ENCODE measurements around the gene KCNG4.

KCNG4 gene

DNA sequence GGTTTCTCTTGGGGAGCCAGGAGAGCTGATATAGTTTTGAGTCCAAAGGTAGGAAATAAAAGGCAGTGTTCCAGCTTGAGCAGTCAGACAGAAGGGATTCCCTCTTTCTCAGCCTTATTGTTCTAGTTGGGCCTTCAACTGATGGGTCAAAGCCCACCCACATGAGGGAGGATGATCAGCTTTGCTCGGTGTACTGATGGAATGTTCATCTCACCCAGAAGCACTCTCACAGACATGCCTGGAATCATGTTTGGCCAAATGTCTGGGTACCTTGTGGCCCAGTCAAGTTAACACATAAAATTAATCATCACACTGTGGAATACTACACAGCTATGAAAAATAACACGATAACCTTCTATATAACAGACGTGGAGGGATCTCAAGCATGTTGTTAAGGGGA is 23.1 kb upstream of the KCNG4 start:
- no peak for DNase-seq

DNA sequence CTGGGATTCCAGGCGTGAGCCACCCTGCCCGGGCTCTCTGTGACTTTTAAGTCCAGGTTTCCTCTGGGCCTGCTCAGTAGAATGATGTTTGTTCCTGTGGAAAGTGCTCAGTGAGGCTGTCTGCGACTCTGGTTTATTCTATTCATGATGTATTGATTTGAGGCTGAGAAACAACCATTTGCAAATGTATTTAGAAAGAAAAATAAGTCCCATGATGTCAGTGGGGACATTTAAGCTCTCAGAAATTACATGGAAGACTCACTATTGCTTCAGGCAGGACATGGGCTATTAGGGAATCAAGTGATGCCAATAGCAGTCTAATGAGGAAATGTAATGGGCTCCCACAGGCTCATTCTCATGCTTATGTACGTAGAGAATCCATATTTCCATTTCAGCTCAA is 22.2 kb upstream of the KCNG4 start:
- no peak for DNase-seq

DNA sequence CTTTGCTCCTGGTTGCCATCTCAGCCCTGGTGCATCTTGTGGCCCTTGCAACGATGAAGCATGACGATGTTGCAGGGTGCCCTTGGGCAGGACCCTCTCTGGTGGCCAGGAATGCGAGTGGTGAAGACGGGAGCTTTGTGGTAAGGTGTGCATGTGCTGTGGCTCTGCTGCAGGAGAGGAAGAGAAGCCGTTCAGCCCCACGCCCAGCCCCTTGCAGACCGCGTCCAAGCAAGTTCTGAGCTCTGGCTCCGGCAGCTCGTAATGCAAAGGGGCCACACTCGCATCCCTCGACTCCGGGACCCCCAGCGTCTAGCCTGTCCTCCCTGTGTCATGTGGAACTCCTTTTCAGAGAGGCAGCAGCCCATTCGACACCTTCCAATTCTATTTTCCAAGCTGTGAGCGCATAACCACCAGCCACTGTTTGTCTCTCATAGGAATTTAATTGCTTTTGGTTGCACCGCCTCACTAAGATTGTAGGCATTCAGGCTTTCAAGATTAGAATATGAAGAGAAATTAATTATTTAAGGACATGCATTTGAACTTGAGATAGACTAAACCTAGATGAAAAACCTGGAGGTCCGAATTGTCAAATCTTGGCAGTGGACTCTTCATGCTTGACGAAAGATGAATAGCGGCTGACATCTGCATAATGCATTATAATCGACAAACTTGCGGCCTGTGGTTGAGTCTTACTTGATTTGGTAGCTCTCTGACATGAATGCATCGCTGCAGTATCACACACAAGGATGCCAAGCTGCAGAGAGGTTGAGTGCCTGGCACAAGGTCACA is 21.1 kb upstream of the KCNG4 start:
- DNase-seq = no peak

DNA sequence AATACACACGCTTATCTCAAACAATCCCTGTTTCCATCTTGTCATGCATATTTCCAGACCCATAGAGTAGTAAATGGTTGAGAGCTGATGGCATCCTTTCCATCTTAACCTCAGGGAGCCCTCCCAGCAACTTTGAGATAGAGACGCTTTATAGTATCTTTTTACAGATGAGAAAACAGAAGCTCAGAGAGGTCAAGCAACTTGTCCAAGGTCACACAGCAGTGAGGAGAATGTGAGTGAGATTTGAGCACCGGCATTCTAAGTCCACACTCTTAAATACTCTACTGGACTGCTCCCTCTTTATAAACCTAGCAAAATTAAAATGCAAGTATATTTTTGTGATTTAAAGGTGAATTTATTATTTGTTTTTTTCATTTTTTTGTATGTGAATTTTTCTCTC is 19.9 kb upstream of the KCNG4 start:
- DNase-seq = no peak

DNA sequence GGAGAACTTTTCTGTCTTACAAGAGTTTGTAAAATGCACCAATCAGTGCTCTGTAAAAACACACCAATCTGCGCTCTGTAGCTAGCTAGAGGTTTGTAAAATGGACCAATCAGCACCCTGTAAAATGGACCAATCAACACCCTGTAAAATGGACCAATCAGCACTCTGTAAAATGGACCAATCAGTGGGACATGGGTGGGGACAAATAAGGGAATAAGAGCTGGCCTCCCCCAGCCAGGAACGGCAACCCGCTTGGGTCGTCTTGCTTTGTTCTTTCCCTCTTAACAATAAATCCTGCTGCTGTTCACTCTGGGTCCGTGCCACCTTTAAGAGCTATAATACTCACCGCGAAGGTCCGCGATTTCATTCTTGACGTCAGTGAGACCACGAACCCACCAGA is 18.5 kb upstream of the KCNG4 start:
- no peak for DNase-seq

GRCh38 chr16:84255050-84255810 is 15.4 kb upstream of the KCNG4 start:
- DNase-seq = no peak

DNA sequence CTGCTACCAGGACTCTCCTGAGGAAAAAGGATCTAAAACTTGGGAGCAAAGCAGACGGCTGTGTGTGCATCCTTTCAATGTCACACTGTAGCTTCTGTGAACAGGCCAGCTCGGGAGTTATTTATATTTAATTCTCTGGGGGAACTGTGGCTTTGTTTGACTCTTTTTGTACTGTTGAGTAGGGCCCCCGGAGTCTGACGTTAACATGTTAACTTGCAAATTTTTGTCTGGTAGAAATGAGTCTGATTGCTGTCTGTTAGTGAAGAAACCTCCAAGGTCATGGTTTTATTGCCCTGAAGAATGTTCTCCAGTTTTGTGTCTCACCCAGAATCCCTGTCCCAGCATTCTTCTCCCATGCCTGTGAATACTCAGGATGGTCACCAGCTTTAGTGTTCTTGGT is 14.2 kb upstream of the KCNG4 start:
- no peak for DNase-seq

- no peak for DNase-seq
These were observed 13.4 kb upstream of the KCNG4 start for GRCh38 chr16:84253173-84253572.

DNA sequence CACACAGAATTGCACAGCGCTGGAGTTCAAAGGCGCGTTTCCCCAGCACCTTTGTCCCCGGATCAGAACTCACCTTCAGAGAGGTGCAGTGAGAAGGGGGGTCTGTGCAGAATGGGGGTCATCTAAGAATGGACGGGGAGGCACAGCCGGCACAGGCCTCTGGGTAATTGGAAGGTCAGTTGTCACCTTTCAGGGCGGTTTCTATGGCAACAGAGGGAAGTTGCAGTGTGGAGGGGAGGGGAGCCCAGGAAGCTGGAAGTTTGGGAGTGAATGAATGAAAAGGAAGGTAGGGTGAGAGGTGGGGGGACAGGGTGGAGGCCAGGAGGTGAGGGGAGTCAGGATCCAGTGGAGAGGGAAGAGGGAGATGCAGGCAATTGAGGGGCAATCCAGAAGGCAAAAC is 12.4 kb upstream of the KCNG4 start:
- DNase-seq = no peak

- no peak for DNase-seq
These were observed 8.0 kb upstream of the KCNG4 start for GRCh38 chr16:84247844-84248243.

- DNase-seq = no peak
These were observed 7.5 kb upstream of the KCNG4 start for GRCh38 chr16:84247331-84247730.

DNA sequence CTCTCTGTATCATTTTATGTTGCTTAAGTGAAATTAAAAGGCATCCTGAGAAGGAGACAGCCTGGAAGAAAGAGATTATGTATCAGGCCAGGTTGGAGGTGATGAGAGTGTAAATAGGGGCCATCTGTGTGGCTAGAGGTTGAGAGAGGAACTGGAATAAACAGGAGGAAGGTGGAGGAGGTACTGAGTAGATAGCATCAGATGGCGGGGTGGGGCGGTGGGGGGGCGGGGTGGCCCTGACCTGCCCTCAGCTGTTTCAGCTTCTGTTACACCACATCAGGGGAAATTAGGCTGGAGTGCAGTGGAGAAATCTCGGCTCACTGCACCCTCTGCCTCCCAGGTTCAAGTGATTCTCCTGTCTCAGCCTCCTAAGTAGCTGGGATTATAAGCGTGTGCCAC is 6.9 kb upstream of the KCNG4 start:
- DNase-seq = no peak

DNA sequence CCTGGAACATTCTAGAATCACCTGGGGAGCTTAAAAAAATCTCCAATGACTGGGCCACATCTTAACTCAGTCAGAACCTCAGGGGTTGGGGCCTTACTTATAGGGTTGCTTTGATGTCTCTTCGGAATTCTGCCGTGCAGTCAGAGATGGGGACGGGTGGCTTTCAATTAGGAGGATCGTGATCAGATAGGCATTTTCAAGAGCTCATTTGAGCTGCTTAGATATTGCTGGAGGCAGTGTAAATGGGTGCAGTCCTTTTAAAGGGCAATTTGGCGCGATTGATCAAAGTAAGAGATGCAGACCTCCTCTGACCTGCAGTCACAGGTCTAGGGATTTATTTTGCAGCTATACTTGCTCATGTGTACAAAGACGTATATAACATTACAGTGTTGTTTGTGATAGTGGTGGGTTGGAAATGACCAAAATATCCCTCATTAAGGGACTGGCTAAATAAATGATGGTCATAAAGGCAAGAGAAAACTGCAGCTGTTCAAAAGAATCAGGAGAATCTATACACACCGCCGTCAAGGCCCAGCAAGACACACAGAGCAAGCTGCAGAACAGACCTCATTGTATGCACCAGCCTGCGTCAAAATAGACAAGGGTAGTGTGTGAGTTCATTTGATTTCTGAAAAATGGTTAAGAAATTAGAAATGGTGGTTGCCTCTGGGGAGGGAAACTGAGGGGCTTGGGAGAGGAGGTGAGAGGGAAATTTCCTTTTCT is 6.3 kb upstream of the KCNG4 start:
- DNase-seq = no peak

DNA sequence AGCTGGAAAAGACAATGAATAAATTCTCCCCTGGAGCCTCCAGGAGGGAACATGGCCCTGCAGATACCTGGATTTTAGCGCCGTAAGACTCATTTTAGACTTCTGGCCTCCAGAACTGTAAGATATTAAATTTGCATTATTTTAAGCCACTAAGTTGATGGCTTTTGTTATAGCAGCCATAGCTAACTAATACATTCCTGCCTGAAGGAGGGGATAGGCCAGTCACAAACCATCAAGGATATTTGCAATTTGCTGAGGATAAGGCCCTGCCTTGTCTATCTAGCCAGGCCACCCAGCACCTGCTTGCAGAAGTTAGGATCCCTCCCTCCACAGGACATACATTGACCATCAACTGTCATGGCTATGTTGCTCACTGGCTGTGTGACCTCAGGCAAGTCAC is 4.9 kb upstream of the KCNG4 start:
- no peak for DNase-seq

GRCh38 chr16:84243732-84244131 is 3.9 kb upstream of the KCNG4 start:
- no peak for DNase-seq

DNA sequence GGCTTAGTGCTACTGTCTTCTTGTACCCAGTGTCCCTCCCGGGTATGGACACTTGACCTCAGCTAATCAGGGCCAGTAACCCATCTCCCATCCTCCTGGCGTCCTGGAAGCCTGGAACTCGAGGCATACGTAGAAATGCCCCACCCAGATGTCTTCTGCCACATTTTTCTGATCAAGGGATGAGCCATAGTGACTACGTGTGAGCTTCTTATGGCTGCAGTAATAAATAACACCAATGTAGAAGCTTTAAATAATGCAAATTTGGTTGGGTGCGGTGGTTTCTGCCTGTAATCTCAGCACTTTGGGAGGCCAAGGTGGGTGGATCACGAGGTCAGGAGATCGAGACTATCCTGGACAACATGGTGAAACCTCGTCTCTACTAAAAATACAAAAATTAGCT is 3.0 kb upstream of the KCNG4 start:
- no peak for DNase-seq

DNA sequence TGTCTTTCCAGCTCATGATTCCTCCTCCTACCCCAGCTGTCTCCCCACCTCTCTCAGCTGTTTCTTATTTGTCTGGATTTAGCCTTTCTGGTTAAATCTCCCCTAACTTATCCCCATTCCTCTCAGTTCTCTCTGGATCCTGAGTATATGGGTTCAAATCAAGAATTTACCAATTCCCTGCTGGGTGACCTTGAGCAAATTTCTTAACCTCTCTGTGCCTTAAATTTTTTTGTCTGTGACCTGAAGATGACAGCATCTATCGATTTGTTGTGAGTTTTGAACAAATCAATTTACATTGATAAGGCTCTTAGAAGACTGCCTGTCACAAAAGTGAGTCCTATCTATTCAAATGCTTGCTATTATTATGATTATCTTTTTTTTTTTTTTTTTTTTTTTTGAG is 2.0 kb upstream of the KCNG4 start:
- DNase-seq = no peak

DNA sequence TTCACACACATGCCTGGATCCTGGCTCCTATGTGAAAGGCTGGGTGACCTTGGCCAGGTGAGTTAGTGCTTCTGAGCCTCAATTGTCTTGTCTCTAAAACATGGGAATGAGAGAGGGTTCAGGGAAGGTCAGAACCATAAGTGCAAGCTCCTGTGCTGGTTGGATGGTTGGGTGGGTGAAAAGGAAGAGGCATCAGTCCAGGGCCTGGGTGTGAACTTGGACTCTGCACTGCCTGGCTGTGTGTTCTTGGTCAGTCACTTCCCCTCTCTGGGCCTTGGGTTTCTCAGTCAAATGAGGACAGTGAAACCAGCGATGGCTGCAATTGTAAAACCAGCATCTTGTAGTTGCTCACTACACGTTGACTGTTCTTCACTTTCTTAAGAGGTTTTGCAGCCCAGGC is 643 bp upstream of the KCNG4 start:
- no peak for DNase-seq

DNA sequence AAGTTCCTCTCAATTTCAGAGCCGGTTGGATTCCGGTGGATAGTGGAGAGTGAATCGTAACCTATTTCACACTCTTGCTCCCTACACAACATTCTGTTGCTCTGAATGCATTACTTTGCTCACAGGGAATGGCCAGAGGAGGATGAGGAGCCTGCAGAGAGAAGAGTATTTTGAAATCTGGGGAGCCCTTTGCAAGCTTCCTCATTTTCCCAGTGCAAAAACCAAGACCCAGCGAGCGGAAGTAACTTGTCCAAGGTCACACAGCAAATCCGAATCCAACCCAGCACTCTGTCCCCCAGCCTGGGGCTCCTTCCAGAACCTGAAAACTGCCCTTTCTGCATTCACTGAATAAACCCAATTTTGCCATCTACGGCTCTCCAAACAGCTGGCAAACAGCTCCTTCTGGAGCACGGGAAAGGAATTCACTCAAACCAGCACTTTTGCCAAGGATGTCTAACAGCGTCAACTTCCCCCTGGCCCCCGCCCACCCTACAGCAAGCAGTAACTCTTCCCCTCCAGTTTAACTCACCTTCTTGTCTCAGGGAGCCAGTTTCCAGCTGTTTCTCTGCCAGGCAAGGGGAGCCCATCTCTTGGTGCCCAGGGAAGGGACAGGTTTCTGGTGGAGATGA is 557 bp downstream of the KCNG4 start:
- no peak for DNase-seq

DNA sequence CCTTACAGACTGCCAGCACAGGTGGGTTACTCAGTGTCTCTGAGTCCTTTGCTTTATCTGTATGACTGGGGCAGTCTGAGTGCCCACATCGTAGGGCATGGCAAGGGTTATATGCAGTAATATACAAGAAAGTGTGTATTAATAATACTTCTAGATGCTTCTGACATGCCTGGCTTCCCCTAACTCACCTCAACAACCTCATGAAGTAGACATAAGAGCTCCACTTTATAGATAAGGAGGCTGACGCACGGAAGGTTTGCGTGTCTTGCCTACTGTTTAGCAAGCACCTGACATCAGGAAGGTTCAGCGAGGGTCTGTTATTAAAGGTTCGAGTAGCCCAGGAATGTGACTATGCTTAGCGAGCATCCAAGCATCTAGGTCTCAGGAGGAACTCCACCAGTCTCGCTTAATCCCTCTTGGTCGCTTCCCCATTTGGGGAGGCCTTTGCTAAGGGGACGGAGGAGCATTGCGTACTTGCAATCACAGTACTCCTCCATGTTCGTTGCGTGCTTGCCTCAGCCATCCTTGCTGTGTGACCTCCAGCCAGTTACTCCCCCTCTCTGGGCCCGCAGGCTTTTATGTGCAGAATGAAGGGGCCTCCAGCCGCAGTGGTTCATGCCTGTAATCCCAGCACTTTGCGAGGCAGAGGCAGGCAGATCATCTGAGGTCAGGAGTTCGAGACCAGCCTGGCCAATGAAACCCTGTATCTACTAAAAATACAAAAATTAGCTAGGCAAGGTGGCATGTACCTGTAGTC is 1.6 kb downstream of the KCNG4 start:
- DNase-seq = no peak

DNA sequence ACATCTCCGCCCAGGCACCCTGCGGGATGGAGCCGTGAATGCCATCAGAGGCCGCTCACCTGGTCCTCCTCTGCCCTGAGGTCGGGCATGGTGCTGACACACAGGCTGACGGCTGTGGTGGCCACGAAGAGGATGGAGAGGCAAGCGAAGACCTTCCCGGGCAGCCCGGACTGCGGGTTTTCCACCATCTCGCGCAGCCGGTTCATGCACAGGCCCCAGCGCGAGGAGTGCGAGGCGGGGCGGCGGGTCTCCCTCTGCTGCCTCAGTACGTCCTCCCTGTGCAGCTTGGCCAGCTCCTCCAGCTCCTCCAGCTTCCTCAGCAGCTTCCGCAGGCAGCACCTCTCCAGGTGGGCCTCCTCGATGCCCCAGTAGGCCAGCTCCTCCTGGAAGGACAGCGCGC is 3.1 kb downstream of the KCNG4 start:
- DNase-seq = no peak

GRCh38 chr16:84234321-84235241 is 5.2 kb downstream of the KCNG4 start:
- no peak for DNase-seq
